ENCODE data around the gene AGTPBP1.

DNA sequence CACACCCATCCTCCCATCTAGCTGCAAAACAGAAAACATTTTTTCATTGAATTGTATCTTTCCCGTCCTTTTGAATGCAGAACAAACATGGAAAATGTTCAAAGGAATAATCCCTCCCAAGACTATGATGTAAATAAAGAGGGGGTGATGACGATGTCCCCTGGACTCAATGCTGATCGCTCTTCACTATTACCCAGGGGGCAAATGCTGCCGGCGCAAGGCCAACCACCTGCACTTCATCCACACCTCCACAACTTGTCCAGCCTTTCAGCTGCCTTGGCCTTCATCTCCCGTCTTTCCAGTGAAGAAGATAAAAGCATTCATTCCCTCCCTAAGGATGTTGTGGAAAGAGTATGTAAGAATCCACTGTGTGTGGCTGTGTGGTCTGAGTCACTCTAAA, 240.3 kb downstream of the AGTPBP1 start:
- no peak for TF ChIP-seq EZH2 (optimal IDR thresholded peaks at IDR 0.05; ENCODE audit: low read depth, low read length)
- TF ChIP-seq, protein P1, sequence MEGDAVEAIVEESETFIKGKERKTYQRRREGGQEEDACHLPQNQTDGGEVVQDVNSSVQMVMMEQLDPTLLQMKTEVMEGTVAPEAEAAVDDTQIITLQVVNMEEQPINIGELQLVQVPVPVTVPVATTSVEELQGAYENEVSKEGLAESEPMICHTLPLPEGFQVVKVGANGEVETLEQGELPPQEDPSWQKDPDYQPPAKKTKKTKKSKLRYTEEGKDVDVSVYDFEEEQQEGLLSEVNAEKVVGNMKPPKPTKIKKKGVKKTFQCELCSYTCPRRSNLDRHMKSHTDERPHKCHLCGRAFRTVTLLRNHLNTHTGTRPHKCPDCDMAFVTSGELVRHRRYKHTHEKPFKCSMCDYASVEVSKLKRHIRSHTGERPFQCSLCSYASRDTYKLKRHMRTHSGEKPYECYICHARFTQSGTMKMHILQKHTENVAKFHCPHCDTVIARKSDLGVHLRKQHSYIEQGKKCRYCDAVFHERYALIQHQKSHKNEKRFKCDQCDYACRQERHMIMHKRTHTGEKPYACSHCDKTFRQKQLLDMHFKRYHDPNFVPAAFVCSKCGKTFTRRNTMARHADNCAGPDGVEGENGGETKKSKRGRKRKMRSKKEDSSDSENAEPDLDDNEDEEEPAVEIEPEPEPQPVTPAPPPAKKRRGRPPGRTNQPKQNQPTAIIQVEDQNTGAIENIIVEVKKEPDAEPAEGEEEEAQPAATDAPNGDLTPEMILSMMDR (IDR thresholded peaks at IDR 0.05; ENCODE audit: low read length), result no peak

Measured in MM.1S (cell line).